Germinal center (tissue), 1 donor: ENCODE measurements around the gene ZFHX3.

Experiments
- DNase-seq: peaks from one replicate; pipeline ENCODE4 v3.0.0; 2012; ENCODE audit warnings: mixed read lengths, low spot score

ZFHX3 gene

GRCh38 chr16:72875291-72876031 is 172.5 kb downstream of the ZFHX3 start:
- no peak for DNase-seq

GRCh38 chr16:72873853-72874252 is 174.1 kb downstream of the ZFHX3 start:
- no peak for DNase-seq

GRCh38 chr16:72873044-72873443 is 174.9 kb downstream of the ZFHX3 start:
- DNase-seq: no peak

GRCh38 chr16:72865835-72866234 is 182.1 kb downstream of the ZFHX3 start:
- DNase-seq: no peak

GRCh38 chr16:72865258-72865657 is 182.7 kb downstream of the ZFHX3 start:
- no peak for DNase-seq

- DNase-seq: no peak
Observed at GRCh38 chr16:72864130-72864833, 183.6 kb downstream of the ZFHX3 start.

- no peak for DNase-seq
Observed at GRCh38 chr16:72862090-72862489, 185.8 kb downstream of the ZFHX3 start.

- DNase-seq: no peak
Observed at GRCh38 chr16:72860726-72861562, 187.0 kb downstream of the ZFHX3 start.

- DNase-seq: no peak
Observed at GRCh38 chr16:72859581-72859980, 188.3 kb downstream of the ZFHX3 start.

GRCh38 chr16:72858665-72859493 is 189.0 kb downstream of the ZFHX3 start:
- DNase-seq: no peak

- no peak for DNase-seq
Observed at GRCh38 chr16:72857834-72858664, 189.9 kb downstream of the ZFHX3 start.

- peak; percentile 39 for DNase-seq
Observed at GRCh38 chr16:72856797-72857196, 191.1 kb downstream of the ZFHX3 start.

GRCh38 chr16:72854267-72854959 is 193.5 kb downstream of the ZFHX3 start:
- DNase-seq: no peak

GRCh38 chr16:72853575-72854266 is 194.2 kb downstream of the ZFHX3 start:
- no peak for DNase-seq

- DNase-seq: no peak
Observed at GRCh38 chr16:72852421-72852820, 195.5 kb downstream of the ZFHX3 start.

- DNase-seq: no peak
Observed at GRCh38 chr16:72850853-72851252, 197.1 kb downstream of the ZFHX3 start.

GRCh38 chr16:72850021-72850420 is 197.9 kb downstream of the ZFHX3 start:
- no peak for DNase-seq

- DNase-seq: no peak
Observed at GRCh38 chr16:72848759-72849664, 198.9 kb downstream of the ZFHX3 start.

- DNase-seq: no peak
Observed at GRCh38 chr16:72848028-72848400, 199.9 kb downstream of the ZFHX3 start.
